ENCODE data around the gene PSD4. TPM values are rescaled to one million over a fixed set of nuclear protein-coding genes. Genes with fewer than 3 reads are reported as not detected.

Gene PSD4
- total and polyA plus RNA-seq, 10 of the 15 experiments (the other 5 are each of a cell fraction or from before 2014, with no cell fraction given), result 0.68 to 114 (median 35.1) TPM

- no peak for TF ChIP-seq CUX1 (IDR thresholded peaks at IDR 0.05; ENCODE audit: insufficient replicate concordance, low read depth, low read length)
- TF ChIP-seq ASH2L (IDR thresholded peaks at IDR 0.05; ENCODE audit: borderline replicate concordance, low read depth), result no peak
Measured at GRCh38 chr2:113200736-113201490, 27.1 kb downstream of the PSD4 start (continued).

- ATAC-seq, result no peak
- ChIA-PET SMC1A (ENCODE audit: uncharacterized antibody, unreplicated experiment) (interaction anchor here (0.9 to 4.8 kb wide), 3 partner anchors 27 to 189 kb away, joined by 3 to 43 read pairs (median 16); partner anchors contain the start of gene PSD4), RAD21 (ENCODE audit: unreplicated experiment) (interaction anchor here (0.9 to 3.4 kb wide), 4 partner anchors 27 to 64 kb away, joined by 3 to 22 read pairs (median 6); partner anchors contain the start of gene PSD4), CTCF (interaction anchor here (0.8 to 12.2 kb wide), 9 partner anchors 10 to 188 kb away, joined by 3 to 106 read pairs (median 3); partner anchors contain the start of gene PSD4), POLR2A (interaction anchor here (1.0 to 1.6 kb wide), 3 partner anchors 26 to 60 kb away, joined by 3 to 4 read pairs (median 4); partner anchors contain the start of gene PSD4)
- Histone ChIP-seq H3K9me3 (replicated peaks; ENCODE audit: control insufficient read depth, insufficient read depth, low read length) (no peaks in the 10 kb centered on the region; the same call in 2 of the 3 replicates), H3K36me3 (ENCODE audit: control insufficient read depth in 2 of 2, insufficient read depth in 2 of 2, low read length in 1 of 2) (peaks cover 32 to 34% of the 10 kb centered on the region in 2 experiments), H3K4me1 (ENCODE audit: control insufficient read depth, insufficient read depth, low read length) (no peaks in the 10 kb centered on the region), H2AFZ (ENCODE audit: control insufficient read depth, low read depth, low read length) (no peak overlapping the region), H3K4me3 (no peak overlapping the region), H3K9ac (ENCODE audit: control insufficient read depth, insufficient read depth, low read length) (no peak overlapping the region), H3K79me2 (ENCODE audit: control insufficient read depth, insufficient read depth, low read length) (no peaks in the 10 kb centered on the region), H3K27me3 (replicated peaks in 1 of 2; ENCODE audit: control insufficient read depth in 2 of 2, insufficient read depth in 2 of 2, low read length in 1 of 2) (no peaks in the 10 kb centered on the region), H4K20me1 (ENCODE audit: control insufficient read depth, insufficient read depth) (no peaks in the 10 kb centered on the region), H3K4me2 (ENCODE audit: control insufficient read depth, insufficient read depth) (no peak overlapping the region), H3K27ac (ENCODE audit: control insufficient read depth, insufficient read depth) (no peak overlapping the region)
- in situ Hi-C loops (cut with MboI), result no loop called here
- DNase-seq (ENCODE audit: low read depth, low spot score), result no peak
- BruUV-seq (replicated peaks), result no TSS peak
- no peak for FAIRE-seq
- intact Hi-C loops (cut with micrococcal nuclease; ENCODE audit: unreplicated experiment), result no loop called here
- WGBS (ENCODE audit: insufficient coverage, insufficient replicate concordance, low lambda C conversion rate, missing lambda C conversion rate), result 76% methylated on average over 8 of the region's 8 CpGs
- TF ChIP-seq BCLAF1 (IDR thresholded peaks at IDR 0.05), result no peak
- TF ChIP-seq FOXM1 (IDR thresholded peaks at IDR 0.05; ENCODE audit: low read depth, low read length), result no peak
- no peak for TF ChIP-seq PBX3 (IDR thresholded peaks at IDR 0.05; ENCODE audit: insufficient replicate concordance, low read depth, low read length)
- no peak for TF ChIP-seq HCFC1 (IDR thresholded peaks at IDR 0.05; ENCODE audit: low read length)
- TF ChIP-seq STAT1 (conservative IDR thresholded peaks at IDR 0.05), result no peak
- TF ChIP-seq NR2C2 (IDR thresholded peaks at IDR 0.05; ENCODE audit: borderline replicate concordance, control insufficient read depth, insufficient read length, low read depth), result no peak
Measured at GRCh38 chr2:113201496-113202304, 27.9 kb downstream of the PSD4 start.

Data from GM12878 (cell line).